PC-3 (cell line): ENCODE measurements around the gene ZNF423.

Source experiments
- EZH2 ChIP-seq: fragments of 300-600 bp; sonication (generic); IDR thresholded peaks from one replicate; pipeline ENCODE4 v1.6.1; 2017; ENCODE audit warnings: antibody characterized with exemption, mild to moderate bottlenecking, low read length; ENCODE audit not compliant: unreplicated experiment
- EZH2phosphoT487 ChIP-seq: fragments of 300-600 bp; sonication (generic); IDR thresholded peaks from 2 replicates; pipeline ENCODE4 v1.6.1; 2018; ENCODE audit warnings: mild to moderate bottlenecking, antibody characterized with exemption, low read length, borderline replicate concordance
- TF ChIP-seq, protein P1 (sequence below): fragments of 300-600 bp; sonication (generic); conservative IDR thresholded peaks from 2 replicates; pipeline ENCODE4 v1.5.1; 2017; ENCODE audit warnings: antibody characterized with exemption, low read depth, mild to moderate bottlenecking, low read length

- TF ChIP-seq, protein P1, sequence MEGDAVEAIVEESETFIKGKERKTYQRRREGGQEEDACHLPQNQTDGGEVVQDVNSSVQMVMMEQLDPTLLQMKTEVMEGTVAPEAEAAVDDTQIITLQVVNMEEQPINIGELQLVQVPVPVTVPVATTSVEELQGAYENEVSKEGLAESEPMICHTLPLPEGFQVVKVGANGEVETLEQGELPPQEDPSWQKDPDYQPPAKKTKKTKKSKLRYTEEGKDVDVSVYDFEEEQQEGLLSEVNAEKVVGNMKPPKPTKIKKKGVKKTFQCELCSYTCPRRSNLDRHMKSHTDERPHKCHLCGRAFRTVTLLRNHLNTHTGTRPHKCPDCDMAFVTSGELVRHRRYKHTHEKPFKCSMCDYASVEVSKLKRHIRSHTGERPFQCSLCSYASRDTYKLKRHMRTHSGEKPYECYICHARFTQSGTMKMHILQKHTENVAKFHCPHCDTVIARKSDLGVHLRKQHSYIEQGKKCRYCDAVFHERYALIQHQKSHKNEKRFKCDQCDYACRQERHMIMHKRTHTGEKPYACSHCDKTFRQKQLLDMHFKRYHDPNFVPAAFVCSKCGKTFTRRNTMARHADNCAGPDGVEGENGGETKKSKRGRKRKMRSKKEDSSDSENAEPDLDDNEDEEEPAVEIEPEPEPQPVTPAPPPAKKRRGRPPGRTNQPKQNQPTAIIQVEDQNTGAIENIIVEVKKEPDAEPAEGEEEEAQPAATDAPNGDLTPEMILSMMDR: no peak
- TF ChIP-seq EZH2phosphoT487 (no peak), EZH2 (no peak)
These were observed 9.1 kb downstream of the ZNF423 start for GRCh38 chr16:49846800-49847199.
